HCT116 (cell line): ENCODE results near the gene ZNF536. TPM values are rescaled to one million over a fixed set of nuclear protein-coding genes. Genes with fewer than 3 reads are reported as not detected.

Experiments
- ATAC-seq: fragments of 200-7000 bp; cut with Tn5 transposase; 2 replicates; pipeline ENCODE4 v1.9.1; 2020; ENCODE audit warnings: mild to moderate bottlenecking, moderate library complexity
- BruUV-seq: library from RNA; stranded (reverse); fragments of 400-500 nt; replicated peaks from 2 replicates; lab custom pipeline; 2021; lab: Mats Ljungman, UMichigan
- CTCF ChIA-PET: fragments of 300-600 bp; sonication (Branson Sonifier 250); formaldehyde crosslinking; loops from one replicate; lab custom pipeline; 2021; ENCODE audit warnings: antibody characterized with exemption; lab: Charles Lee
- POLR2A ChIA-PET: fragments of 300-600, 350-600 bp; sonication (Branson Sonifier 250); formaldehyde crosslinking; loops from one replicate; lab custom pipeline; 2021; ENCODE audit warnings: antibody characterized with exemption; lab: Charles Lee
- RAD21 ChIA-PET, 2 experiments: fragments of 300-600 bp; sonication (Branson Sonifier 250); formaldehyde crosslinking; loops; one replicate each; lab custom pipeline; 2023; ENCODE audit warnings: low total read pairs in 2 of 2; ENCODE audit not compliant: uncharacterized antibody in 2 of 2, unreplicated experiment in 2 of 2, low non-redundant PET in 1 of 2; lab: Charles Lee
- DNase-seq: peaks from one replicate; pipeline ENCODE4 v3.0.0-alpha.2; 2010; ENCODE audit warnings: low read depth, low spot score
- H2AFZ ChIP-seq: fragments of 200-600 bp; shearing (Covaris generic), sonication (generic); 2 replicates; pipeline ENCODE4 v1.6.1; 2017; ENCODE audit warnings: low read depth, mixed run types, mixed read lengths, antibody characterized with exemption, low read length; ENCODE audit not compliant: poor library complexity, severe bottlenecking
- H3K27ac ChIP-seq: 2 replicates; pipeline ENCODE4 v1.5.1; 2012; ENCODE audit warnings: low read depth, low read length
- H3K27me3 ChIP-seq: fragments of 200-600 bp; sonication (generic); 2 replicates; pipeline ENCODE4 v1.6.1; 2016; ENCODE audit warnings: mixed run types, low read length, mixed read lengths; ENCODE audit not compliant: insufficient read depth
- H3K36me3 ChIP-seq, 2 experiments: fragments of 200-500 bp in 1 of 2; fragments of 200-600 bp in 1 of 2; sonication (Bioruptor generic) in 1 of 2; sonication (generic) in 1 of 2; 2 replicates each; pipeline versions ENCODE4 v1.5.1 to v1.6.1; 2014 to 2016; ENCODE audit warnings: low read length in 2 of 2, inconsistent platforms in 1 of 2, mixed read lengths in 1 of 2, mixed run types in 1 of 2; ENCODE audit not compliant: insufficient read depth in 2 of 2, control insufficient read depth in 1 of 2
- H3K4me1 ChIP-seq, 2 experiments: fragments of 200-600 bp in 1 of 2; sonication (generic) in 1 of 2; 2 replicates each; pipeline versions ENCODE4 v1.5.1 to v1.6.1; 2012 to 2017; ENCODE audit warnings: low read length in 2 of 2, inconsistent platforms in 1 of 2, mild to moderate bottlenecking in 1 of 2, mixed read lengths in 1 of 2, mixed run types in 1 of 2, moderate library complexity in 1 of 2; ENCODE audit not compliant: insufficient read depth in 2 of 2, control insufficient read depth in 1 of 2
- H3K4me2 ChIP-seq: fragments of 200-600 bp; sonication (generic); 2 replicates; pipeline ENCODE4 v1.6.1; 2017; ENCODE audit warnings: mixed run types, low read length, mixed read lengths
- H3K4me3 ChIP-seq, 2 experiments: fragments of 200-600 bp in 1 of 2; sonication (generic) in 1 of 2; replicated peaks in 1 of 2; 2 replicates each; pipeline ENCODE4 v1.5.1; 2011 to 2016; ENCODE audit warnings: low read length in 2 of 2, control low read depth in 1 of 2, low read depth in 1 of 2, mild to moderate bottlenecking in 1 of 2, mixed read lengths in 1 of 2, mixed run types in 1 of 2
- H3K79me2 ChIP-seq: fragments of 200-600 bp; sonication (generic); 2 replicates; pipeline ENCODE4 v1.6.1; 2017; ENCODE audit warnings: mild to moderate bottlenecking, mixed run types, low read length, moderate library complexity, mixed read lengths; ENCODE audit not compliant: insufficient read depth
- H3K9ac ChIP-seq: fragments of 200-600 bp; sonication (generic); 2 replicates; pipeline ENCODE4 v1.6.1; 2016; ENCODE audit warnings: low read length, mixed read lengths
- H3K9me2 ChIP-seq: fragments of 200-600 bp; sonication (generic), shearing (Covaris generic); 2 replicates; pipeline ENCODE4 v1.6.1; 2017; ENCODE audit warnings: mixed run types, mild to moderate bottlenecking, moderate library complexity; ENCODE audit not compliant: insufficient read depth
- H3K9me3 ChIP-seq, 2 experiments: fragments of 200-500 bp in 1 of 2; fragments of 200-600 bp in 1 of 2; sonication (Bioruptor generic) in 1 of 2; sonication (generic) in 1 of 2; 2 replicates each; pipeline ENCODE4 v1.6.1; 2014 to 2017; ENCODE audit warnings: low read length in 2 of 2, mixed read lengths in 2 of 2, inconsistent platforms in 1 of 2, low read depth in 1 of 2, mild to moderate bottlenecking in 1 of 2, mixed run types in 1 of 2, moderate library complexity in 1 of 2; ENCODE audit not compliant: control insufficient read depth in 1 of 2, insufficient read depth in 1 of 2
- H4K20me1 ChIP-seq: fragments of 200-600 bp; sonication (generic), shearing (Covaris generic); 2 replicates; pipeline ENCODE4 v1.6.1; 2017; ENCODE audit warnings: mixed run types, mild to moderate bottlenecking, moderate library complexity; ENCODE audit not compliant: insufficient read depth
- ATF3 ChIP-seq: IDR thresholded peaks from 2 replicates; pipeline ENCODE4 v1.6.1; 2012
- CEBPB ChIP-seq: IDR thresholded peaks from 2 replicates; pipeline ENCODE4 v1.6.1; 2012; ENCODE audit warnings: low read depth
- CTCF ChIP-seq, 3 experiments: fragments of 200-600 bp in 1 of 3; sonication (generic) in 1 of 3; IDR thresholded peaks in 2 of 3; conservative IDR thresholded peaks in 1 of 3; 2 replicates each; pipeline ENCODE4 v1.5.1; 2012 to 2017; ENCODE audit warnings: low read depth in 2 of 3, low read length in 2 of 3, antibody characterized with exemption in 1 of 3, borderline replicate concordance in 1 of 3, control low read depth in 1 of 3, mild to moderate bottlenecking in 1 of 3, mixed read lengths in 1 of 3, mixed run types in 1 of 3, moderate library complexity in 1 of 3; ENCODE audit not compliant: insufficient read depth in 1 of 3
- EGR1 ChIP-seq: IDR thresholded peaks from 2 replicates; pipeline ENCODE4 v1.6.1; 2012; ENCODE audit warnings: low read depth
- ELF1 ChIP-seq: IDR thresholded peaks from 2 replicates; pipeline ENCODE4 v1.6.1; 2012; ENCODE audit warnings: low read depth, borderline replicate concordance
- EZH2 ChIP-seq: fragments of 200-600 bp; sonication (generic); IDR thresholded peaks from 2 replicates; pipeline ENCODE4 v1.6.1; 2017; ENCODE audit warnings: antibody characterized with exemption, mixed run types
- EZH2phosphoT487 ChIP-seq: fragments of 200-600 bp; IDR thresholded peaks from 2 replicates; pipeline ENCODE4 v1.6.1; 2018; ENCODE audit warnings: antibody characterized with exemption, borderline replicate concordance
- FOSL1 ChIP-seq: IDR thresholded peaks from 2 replicates; pipeline ENCODE4 v1.6.1; 2012; ENCODE audit warnings: low read depth
- JUND ChIP-seq: IDR thresholded peaks from 2 replicates; pipeline ENCODE4 v1.6.1; 2012
- MAX ChIP-seq: IDR thresholded peaks from 2 replicates; pipeline ENCODE4 v1.6.1; 2012
- POLR2AphosphoS5 ChIP-seq: IDR thresholded peaks from 2 replicates; pipeline ENCODE4 v1.6.1; 2011; ENCODE audit warnings: mild to moderate bottlenecking, low read depth, low read length, moderate library complexity
- REST ChIP-seq: IDR thresholded peaks from 2 replicates; pipeline ENCODE4 v1.6.1; 2012; ENCODE audit warnings: low read depth
- TCF7L2 ChIP-seq: IDR thresholded peaks from 2 replicates; pipeline ENCODE4 v1.7.0; 2011; ENCODE audit warnings: borderline replicate concordance, inconsistent platforms; ENCODE audit not compliant: insufficient read depth, insufficient read length; ENCODE audit errors: extremely low read depth
- YY1 ChIP-seq: IDR thresholded peaks from 2 replicates; pipeline ENCODE4 v1.6.1; 2011; ENCODE audit warnings: low read length, low read depth, moderate library complexity, mild to moderate bottlenecking; ENCODE audit not compliant: insufficient replicate concordance; ENCODE audit errors: extremely low read depth
- ZBTB33 ChIP-seq: IDR thresholded peaks from 2 replicates; pipeline ENCODE4 v1.6.1; 2011; ENCODE audit warnings: mild to moderate bottlenecking, low read length, moderate library complexity; ENCODE audit not compliant: insufficient replicate concordance; ENCODE audit errors: extremely low read depth
- ZFX ChIP-seq: fragments of 450-650 bp; IDR thresholded peaks from 2 replicates; pipeline ENCODE4 v1.6.1; 2017
- ZNF274 ChIP-seq: fragments of 200-500 bp; sonication (Bioruptor generic); IDR thresholded peaks from 2 replicates; pipeline ENCODE4 v1.6.1; 2014; ENCODE audit warnings: mild to moderate bottlenecking, low read depth, low read length, inconsistent platforms
- intact Hi-C: fragments of 100-400 bp; cut with micrococcal nuclease; formaldehyde crosslinking; loops from 2 replicates; pipeline ENCODE4 v1.10.0; 2022
- total RNA-seq: library from RNA; stranded (reverse); gene quantifications from one replicate; pipeline ENCODE4 v1.2.1, GENCODE V29; 2021; ENCODE audit not compliant: unreplicated experiment

ZNF536 gene
- total RNA-seq, 1 experiment from 2014 or later, result not detected

- Histone ChIP-seq H3K9ac (no peak overlapping the region), H3K27ac (no peak overlapping the region), H3K4me1 (no peaks in the 10 kb centered on the region), H3K27me3 (peaks cover 13% of the 10 kb centered on the region; the same call in 1 of the 2 replicates), H3K4me2 (no peak overlapping the region), H3K9me3 (no peaks in the 10 kb centered on the region), H2AFZ (no peak overlapping the region), H4K20me1 (no peaks in the 10 kb centered on the region), H3K36me3 (no peaks in the 10 kb centered on the region), H3K79me2 (no peaks in the 10 kb centered on the region), H3K4me3 (no peak overlapping the region), H3K9me2 (no peaks in the 10 kb centered on the region)
- no TSS peak for BruUV-seq
- RAD21 ChIA-PET, result no interaction called here
- CTCF ChIA-PET, result interaction anchor here (0.6 kb wide), 1 partner anchor 581 kb away, joined by 4 read pairs; no protein-coding TSS in a partner anchor
- DNase-seq (no peak), ATAC-seq (peak; percentile 52; the same call in 1 of the 2 replicates)
- POLR2A ChIA-PET, result no interaction called here
- intact Hi-C loops, result no loop called here
- no peak for TF ChIP-seq YY1
- TF ChIP-seq JUND, result no peak
- no peak for TF ChIP-seq ATF3
- TF ChIP-seq ELF1, result no peak
- TF ChIP-seq TCF7L2, result no peak
- no peak for TF ChIP-seq EZH2
- TF ChIP-seq ZFX, result no peak
- no peak for TF ChIP-seq REST
- no peak for TF ChIP-seq FOSL1
- TF ChIP-seq CEBPB, result no peak
- TF ChIP-seq EZH2phosphoT487, result no peak
- no peak for TF ChIP-seq CTCF (IDR thresholded peaks at IDR 0.05 in 2 of 3, conservative IDR thresholded peaks at IDR 0.05 in 1 of 3; ENCODE audit: borderline replicate concordance in 1 of 3, insufficient read depth in 1 of 3, low read depth in 2 of 3, low read length in 2 of 3)
- TF ChIP-seq ZBTB33, result no peak
- no peak for TF ChIP-seq MAX
- TF ChIP-seq ZNF274, result no peak
- no peak for TF ChIP-seq EGR1
- no peak for TF ChIP-seq POLR2AphosphoS5
Measured at GRCh38 chr19:30391554-30392551, 19.7 kb downstream of the ZNF536 start.
